SIG-M5 treated with dmso at 0.1 percent for 504 hours (cell line): ENCODE results near the gene FANK1.

ENCODE experiments used
- DNase-seq: peaks from one replicate; lab custom pipeline; 2025; ENCODE audit not compliant: unreplicated experiment; lab: John Stamatoyannopoulos, UW

FANK1 gene

GRCh38 chr10:125896088-125896934 is at the start of gene FANK1:
TSS of gene FANK1 (plus strand) at chr10:125896564. CDS start at chr10:125896643, 79 bp downstream.
- peak; percentile 44 for DNase-seq

- DNase-seq = no peak
These were observed 49.5 kb upstream of the FANK1 start for GRCh38 chr10:125846894-125847293.

DNA sequence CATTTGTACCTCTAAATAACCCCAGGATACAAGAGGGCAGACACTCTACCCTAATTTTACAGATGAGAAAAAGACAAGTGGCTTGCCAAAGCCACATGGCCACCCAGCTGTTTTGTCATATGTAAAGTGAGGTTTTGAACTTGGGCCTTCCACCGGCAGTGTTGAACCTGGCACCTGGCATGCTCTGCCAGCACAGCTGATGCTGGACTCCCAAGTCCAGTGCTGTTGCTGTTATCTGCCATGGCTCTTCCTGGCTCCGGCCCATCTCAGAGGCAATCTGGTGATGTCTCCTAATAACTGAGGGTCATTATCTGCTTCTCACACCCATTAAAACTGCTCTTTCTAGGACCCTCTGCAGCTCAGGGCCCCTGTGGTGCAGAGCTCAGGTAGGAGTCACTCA is 48.0 kb upstream of the FANK1 start:
- DNase-seq = no peak

DNA sequence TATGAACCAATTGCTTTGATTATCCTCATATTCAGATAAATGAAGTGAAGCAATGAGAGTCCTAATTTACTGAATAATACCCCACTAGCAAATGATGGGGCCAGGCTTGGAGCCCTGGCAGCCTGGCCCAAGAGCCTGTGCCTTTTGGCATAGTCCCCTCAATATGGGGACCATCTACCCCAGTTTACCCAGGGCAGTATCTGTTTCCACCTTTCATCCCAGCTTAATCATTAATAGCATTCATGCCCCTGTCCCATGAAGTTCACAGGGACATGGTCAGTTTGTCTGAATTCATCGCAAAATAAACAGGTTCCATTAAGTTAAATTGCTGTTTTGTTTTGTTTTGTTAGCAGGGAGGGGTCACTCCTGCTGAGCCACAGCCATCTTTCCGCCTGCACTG is 47.5 kb upstream of the FANK1 start:
- no peak for DNase-seq

GRCh38 chr10:125849448-125849847 is 46.9 kb upstream of the FANK1 start:
- DNase-seq = no peak

DNA sequence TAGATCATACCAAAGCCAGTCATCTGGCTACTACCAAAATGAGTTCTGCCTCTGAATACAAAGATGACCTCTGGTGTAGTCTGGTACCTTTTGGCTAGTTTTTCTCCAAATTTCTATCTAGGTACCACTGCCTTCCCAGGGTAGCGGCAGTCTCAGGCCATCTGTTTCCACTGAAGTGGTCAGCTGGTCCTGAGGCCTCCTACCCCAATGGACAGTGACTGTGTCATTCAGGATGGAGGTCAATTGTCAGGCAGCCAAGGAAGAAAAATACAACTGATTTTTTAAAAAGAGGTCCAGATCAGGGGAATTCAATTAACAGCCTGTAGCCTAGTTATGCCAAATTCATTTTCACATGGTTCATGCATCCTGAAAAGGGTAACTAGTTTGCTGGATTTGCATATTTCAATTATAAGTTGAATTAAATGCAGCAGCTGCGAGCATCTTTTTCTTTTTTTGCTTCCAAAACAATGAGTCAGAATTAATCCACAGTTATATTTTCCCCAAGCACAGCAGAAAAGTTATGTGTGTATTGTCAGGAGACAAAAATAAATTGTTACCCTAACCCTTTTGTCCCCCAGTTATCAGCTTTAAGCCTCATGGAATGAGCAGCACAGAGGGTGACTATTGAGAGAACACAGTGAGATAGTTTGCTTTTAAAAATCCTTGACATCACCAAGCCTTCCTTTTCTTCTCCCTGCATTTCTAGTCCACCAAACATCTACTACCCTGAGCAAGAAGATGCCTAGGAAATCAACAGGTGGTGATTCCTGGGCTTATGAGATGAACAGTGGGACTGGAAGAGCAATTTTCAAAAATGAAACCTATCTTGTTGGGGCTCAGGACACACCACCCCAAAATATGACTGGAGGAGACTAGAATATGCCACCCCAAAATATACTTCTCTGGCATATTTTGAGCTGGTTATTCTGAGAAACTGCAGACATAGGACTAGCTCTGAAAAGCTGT is 45.3 kb upstream of the FANK1 start:
- DNase-seq = no peak

- no peak for DNase-seq
These were observed 43.9 kb upstream of the FANK1 start for GRCh38 chr10:125852487-125852886.

DNA sequence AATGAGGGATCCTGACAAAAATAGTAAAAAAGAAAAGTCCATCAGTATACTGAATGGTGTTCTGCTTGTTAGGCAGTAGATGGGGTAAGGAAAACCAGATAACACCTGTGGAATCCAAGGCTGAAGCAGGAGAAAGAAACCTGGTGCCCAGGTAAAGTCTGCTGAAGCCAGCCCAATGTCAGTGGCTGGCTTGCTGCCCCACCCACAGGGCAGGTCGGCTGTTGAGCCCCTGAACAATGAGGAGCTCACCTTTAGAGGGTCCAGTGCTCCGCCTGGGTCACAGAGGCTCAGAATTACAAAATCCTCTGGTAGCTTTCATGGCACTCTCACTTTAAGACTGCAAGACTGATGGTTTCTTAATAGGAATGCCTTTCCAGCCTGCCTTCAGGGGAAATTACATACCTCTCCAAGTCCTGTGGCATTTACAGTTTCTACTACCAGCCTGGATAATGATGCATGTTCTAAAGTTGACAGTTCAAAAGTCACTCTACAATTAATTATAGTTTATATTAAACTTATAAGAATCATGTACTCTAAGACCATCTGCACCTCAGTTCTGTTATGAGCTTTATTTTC is 39.1 kb upstream of the FANK1 start:
- no peak for DNase-seq

GRCh38 chr10:125859128-125859817 is 37.1 kb upstream of the FANK1 start:
- DNase-seq = no peak

- DNase-seq = no peak
These were observed 31.2 kb upstream of the FANK1 start for GRCh38 chr10:125865120-125865519.

DNA sequence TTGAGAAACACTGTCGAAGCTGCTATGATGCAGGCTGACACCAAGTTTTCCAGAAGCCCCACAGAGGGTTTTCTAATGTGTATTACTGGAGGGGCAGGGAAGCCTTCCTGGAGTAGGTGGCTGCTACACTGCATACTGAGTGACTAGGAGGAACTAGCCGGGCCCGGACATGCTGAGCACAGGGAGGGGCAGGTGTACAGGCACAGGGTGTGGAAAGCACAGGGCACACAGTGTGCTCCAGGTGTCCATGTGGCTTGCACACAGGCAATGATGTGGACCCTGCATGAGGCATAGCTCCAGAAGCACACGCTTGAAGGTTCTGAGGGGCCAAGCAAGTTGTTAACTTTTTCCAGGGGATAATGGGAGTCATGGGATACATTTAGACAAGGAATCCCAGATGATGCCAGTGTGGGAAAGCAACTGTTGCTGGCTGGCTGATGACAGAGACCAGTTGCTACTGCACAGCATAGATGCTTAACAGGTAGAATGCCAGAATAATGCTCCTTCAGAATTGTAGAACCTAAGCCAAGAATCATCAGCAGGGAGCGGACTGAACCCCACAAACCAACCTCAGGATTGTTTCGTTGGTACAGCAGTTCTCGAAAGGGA is 29.8 kb upstream of the FANK1 start:
- no peak for DNase-seq

GRCh38 chr10:125868372-125868975 is 27.9 kb upstream of the FANK1 start:
- DNase-seq = peak; percentile 29

GRCh38 chr10:125871338-125871737 is 25.0 kb upstream of the FANK1 start:
- DNase-seq = no peak

DNA sequence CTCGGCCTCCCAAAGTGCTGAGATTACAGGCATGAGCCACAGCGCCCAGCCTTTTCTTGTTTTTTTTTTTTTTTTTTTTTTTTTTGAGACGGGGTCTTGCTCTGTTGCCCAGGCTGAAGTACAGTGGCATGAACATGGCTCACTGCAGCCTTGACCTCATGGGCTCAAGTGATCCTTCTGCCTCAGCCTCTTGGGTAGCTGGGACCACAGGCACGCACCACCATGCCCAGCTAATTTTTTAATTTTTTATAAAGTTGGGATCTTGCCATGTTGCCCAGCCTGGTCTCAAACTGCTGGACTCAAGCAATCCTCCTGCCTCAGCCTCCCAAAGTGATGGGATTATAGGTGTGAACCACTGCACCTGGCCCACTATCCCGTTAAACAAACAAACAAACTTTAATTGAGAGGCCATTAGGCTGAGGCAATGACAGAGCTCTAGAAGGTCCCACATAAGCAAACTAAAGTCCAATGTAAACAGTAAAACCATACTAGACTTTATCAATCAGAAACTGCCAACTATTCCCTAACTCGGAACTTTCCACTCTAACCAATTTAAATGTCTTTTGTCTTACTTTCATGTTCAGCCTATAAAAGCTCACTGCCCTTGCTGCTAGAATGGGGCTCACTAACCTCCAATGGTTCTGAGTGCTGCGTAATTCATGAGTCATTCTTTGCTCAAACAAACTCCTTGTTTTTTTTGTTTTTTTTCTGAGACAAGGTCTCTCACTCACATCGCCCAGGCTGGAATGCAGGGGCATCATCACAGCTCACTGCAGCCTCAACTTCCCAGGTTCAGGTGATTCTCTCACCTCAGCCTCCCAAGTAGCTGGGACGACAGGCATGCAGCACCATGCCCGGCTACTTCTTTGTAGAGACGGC is 17.2 kb upstream of the FANK1 start:
- no peak for DNase-seq

DNA sequence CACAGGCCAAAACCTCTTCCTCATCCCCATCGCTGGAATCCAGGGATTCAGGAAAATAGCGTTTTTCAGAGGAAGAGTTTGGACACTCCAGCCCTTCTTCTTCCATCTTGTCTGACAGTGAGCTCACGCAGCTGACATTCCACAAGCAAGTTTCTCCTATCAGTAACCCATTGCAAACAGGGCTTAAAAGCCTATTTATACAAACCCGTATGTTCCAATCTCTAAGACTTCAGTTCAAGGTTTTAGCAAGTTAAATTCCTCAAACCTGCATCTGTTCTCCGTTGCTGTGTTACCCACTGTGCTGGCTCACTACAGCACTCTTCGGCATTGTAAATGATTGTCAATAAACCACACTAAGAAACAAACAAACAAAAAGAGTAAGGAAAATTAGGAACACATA is 15.6 kb upstream of the FANK1 start:
- no peak for DNase-seq

- DNase-seq = no peak
These were observed 15.2 kb upstream of the FANK1 start, which contains the start of gene DHX32 for GRCh38 chr10:125881192-125881591. TSS of gene DHX32 (minus strand) at chr10:125881292. CDS start at chr10:125880824, 468 bp downstream.

GRCh38 chr10:125882596-125882995 is 13.8 kb upstream of the FANK1 start:
- no peak for DNase-seq

DNA sequence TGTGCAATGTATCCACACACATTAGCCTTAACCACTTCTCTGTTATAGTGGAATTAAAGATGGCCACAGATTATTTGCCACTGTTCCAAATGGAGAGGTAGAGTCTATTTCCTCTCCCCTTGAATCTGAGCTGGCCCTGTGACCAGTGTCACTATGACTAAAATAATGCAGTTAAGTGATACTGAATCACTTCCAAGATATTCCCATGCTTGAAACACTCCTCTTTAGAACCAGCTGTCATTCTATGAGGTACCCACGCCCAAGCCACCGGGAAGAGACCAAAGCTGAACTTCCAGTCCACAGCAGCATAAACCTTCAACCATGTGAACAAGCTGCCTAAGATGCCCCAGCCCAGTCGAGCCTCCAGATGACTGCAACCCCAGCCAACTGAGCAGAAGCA is 13.2 kb upstream of the FANK1 start:
- DNase-seq = no peak

DNA sequence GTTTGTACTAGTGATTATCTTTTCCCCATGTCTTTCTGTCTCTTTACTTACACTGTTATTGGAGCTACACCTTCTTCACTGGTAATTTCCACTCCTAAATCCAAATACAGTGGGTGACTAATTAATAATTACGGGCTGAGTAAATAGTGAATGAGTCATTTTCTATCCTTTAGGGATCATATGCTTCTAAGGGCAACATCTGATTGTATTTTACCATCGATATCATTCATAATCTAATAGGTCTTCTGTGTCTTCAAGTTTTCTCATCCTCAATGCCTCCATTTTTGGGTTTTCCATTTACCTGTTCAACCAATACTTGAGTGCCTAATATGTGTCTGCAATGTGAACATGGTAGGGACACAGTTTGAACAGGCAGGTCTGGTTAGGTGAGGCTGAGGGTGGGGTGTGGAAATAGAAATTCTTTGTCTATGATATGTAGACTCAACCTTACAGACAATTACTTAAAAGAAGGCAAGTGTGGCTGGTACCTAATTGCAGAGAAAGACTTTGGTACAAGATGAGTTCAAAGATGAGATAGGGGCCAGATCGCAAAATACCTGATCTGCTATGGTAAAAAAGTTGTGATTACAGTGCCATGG is 9.4 kb upstream of the FANK1 start:
- DNase-seq = no peak
